Left renal pelvis (tissue), 4 donors: Measurements from ENCODE around the gene FAM163A. TPM values are rescaled to one million over a fixed set of nuclear protein-coding genes. Genes with fewer than 3 reads are reported as not detected.

ENCODE experiments used
- DNase-seq, 4 donors: peaks; one replicate each; pipeline ENCODE4 v3.0.0-alpha.2; 2013; ENCODE audit warnings: low read depth in 4 of 4, low spot score in 3 of 4
- polyA plus RNA-seq, 4 donors: library from polyadenylated mRNA; unstranded; fragments of 120-200 nt; gene quantifications; one replicate each; pipeline ENCODE4 v1.2.1, GENCODE V29; 2013; ENCODE audit not compliant: insufficient read length in 4 of 4

Gene FAM163A
- polyA plus RNA-seq, 4 donors: 0.25 to 1.1 (median 0.64) TPM

GRCh38 chr1:179812501-179813292, 69.6 kb downstream of the FAM163A start:
- DNase-seq: no peak

GRCh38 chr1:179813626-179814545, 70.8 kb downstream of the FAM163A start:
- DNase-seq: no peak

- DNase-seq: no peak
Observed at GRCh38 chr1:179814546-179814838, 71.4 kb downstream of the FAM163A start.

- no peak for DNase-seq
Observed at GRCh38 chr1:179815641-179816040, 72.5 kb downstream of the FAM163A start.

- no peak for DNase-seq
Observed at GRCh38 chr1:179816196-179816960, 73.3 kb downstream of the FAM163A start.

- no peak for DNase-seq
Observed at GRCh38 chr1:179817056-179817455, 74.0 kb downstream of the FAM163A start.

GRCh38 chr1:179817789-179818188, 74.7 kb downstream of the FAM163A start:
- DNase-seq: no peak

GRCh38 chr1:179818260-179818659, 75.2 kb downstream of the FAM163A start:
- no peak for DNase-seq

- no peak for DNase-seq
Observed at GRCh38 chr1:179818743-179819173, 75.7 kb downstream of the FAM163A start.

- no peak for DNase-seq
Observed at GRCh38 chr1:179820226-179820970, 77.3 kb downstream of the FAM163A start.

GRCh38 chr1:179821524-179821923, 78.4 kb downstream of the FAM163A start:
- DNase-seq: no peak

GRCh38 chr1:179822065-179822464, 79.0 kb downstream of the FAM163A start:
- no peak for DNase-seq

GRCh38 chr1:179823693-179824092, 80.6 kb downstream of the FAM163A start:
- DNase-seq: no peak

GRCh38 chr1:179824265-179824664, 81.2 kb downstream of the FAM163A start:
- no peak for DNase-seq

GRCh38 chr1:179825206-179825605, 82.1 kb downstream of the FAM163A start:
- no peak for DNase-seq

GRCh38 chr1:179825798-179826460, 82.8 kb downstream of the FAM163A start:
- DNase-seq: no peak

GRCh38 chr1:179826626-179827280, 83.7 kb downstream of the FAM163A start:
- DNase-seq: no peak

GRCh38 chr1:179828554-179829110, 85.5 kb downstream of the FAM163A start:
- no peak for DNase-seq

GRCh38 chr1:179831225-179831624, 88.1 kb downstream of the FAM163A start:
- DNase-seq: no peak
